Caki2 (cell line): Measurements from ENCODE around the gene TBC1D4. TPM values are rescaled to one million over a fixed set of nuclear protein-coding genes. Genes with fewer than 3 reads are reported as not detected.
A peak's percentile ranks its signal among the peaks of the same experiment; 100 is the strongest.

ENCODE experiments used
- DNase-seq: peaks from one replicate; pipeline ENCODE4 v3.0.0-alpha.2; 2015; ENCODE audit warnings: low read depth
- in situ Hi-C: cut with HindIII; loops from 2 replicates; pipeline ENCODE4 v1.10.0; 2016; ENCODE audit warnings: low sequenced_read_pairs, low pct_unique_long_range_greater_than_20kb, mixed read lengths
- total RNA-seq: library from RNA; depleted of rRNA; stranded (reverse); fragments of >200 nt; shearing (Covaris generic); gene quantifications from 2 replicates; pipeline ENCODE4 v1.2.3, GENCODE V29; 2014; ENCODE audit warnings: low replicate concordance; rRNA removed

The TBC1D4 gene, protein sequence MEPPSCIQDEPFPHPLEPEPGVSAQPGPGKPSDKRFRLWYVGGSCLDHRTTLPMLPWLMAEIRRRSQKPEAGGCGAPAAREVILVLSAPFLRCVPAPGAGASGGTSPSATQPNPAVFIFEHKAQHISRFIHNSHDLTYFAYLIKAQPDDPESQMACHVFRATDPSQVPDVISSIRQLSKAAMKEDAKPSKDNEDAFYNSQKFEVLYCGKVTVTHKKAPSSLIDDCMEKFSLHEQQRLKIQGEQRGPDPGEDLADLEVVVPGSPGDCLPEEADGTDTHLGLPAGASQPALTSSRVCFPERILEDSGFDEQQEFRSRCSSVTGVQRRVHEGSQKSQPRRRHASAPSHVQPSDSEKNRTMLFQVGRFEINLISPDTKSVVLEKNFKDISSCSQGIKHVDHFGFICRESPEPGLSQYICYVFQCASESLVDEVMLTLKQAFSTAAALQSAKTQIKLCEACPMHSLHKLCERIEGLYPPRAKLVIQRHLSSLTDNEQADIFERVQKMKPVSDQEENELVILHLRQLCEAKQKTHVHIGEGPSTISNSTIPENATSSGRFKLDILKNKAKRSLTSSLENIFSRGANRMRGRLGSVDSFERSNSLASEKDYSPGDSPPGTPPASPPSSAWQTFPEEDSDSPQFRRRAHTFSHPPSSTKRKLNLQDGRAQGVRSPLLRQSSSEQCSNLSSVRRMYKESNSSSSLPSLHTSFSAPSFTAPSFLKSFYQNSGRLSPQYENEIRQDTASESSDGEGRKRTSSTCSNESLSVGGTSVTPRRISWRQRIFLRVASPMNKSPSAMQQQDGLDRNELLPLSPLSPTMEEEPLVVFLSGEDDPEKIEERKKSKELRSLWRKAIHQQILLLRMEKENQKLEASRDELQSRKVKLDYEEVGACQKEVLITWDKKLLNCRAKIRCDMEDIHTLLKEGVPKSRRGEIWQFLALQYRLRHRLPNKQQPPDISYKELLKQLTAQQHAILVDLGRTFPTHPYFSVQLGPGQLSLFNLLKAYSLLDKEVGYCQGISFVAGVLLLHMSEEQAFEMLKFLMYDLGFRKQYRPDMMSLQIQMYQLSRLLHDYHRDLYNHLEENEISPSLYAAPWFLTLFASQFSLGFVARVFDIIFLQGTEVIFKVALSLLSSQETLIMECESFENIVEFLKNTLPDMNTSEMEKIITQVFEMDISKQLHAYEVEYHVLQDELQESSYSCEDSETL (N-terminal part only)
- 9.0 and 14.9 TPM in 2 replicates for total RNA-seq

DNA sequence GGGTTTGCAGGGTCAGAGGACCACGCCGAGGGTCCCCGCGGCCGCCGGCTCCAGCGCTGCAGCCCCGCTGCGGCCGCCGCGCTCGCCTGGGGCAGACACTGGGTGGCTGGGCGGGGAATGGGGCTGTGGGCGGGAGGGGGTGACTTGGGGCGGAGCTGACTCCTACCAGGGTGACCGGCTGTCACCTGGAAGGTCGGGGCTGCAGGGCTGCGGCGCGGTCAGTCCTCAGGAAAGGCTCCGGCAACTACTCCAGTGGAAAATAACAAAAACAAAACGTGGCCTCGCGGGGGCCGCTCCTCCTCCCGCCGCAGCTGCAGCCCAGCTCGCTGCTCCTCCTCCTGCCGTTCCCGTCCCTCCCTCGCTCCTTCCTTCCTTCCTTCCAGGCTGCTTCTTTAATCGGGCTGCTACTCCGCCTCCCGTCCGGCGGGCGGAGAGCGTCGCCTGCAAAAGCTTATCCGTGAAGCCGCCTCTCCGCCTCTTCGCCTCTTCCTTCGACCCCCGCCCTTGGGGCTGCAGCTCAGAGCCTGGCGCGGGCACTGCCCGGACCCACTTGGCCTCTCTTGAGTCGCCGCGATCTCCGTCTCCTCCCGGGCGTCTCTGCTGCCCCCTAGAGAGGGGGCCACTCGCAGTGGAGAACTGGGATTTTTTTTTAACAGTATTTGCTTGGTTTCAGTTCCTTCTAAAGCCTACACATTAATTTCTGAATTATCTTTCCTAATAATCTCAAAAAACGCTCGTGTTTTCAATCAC, at the start of gene TBC1D4:
TSS of gene TBC1D4 (minus strand) at position 100 of the 750 bp plus-strand sequence. CDS start 402 bp downstream, outside the sequence.
- in situ Hi-C loops = no loop called here

DNA sequence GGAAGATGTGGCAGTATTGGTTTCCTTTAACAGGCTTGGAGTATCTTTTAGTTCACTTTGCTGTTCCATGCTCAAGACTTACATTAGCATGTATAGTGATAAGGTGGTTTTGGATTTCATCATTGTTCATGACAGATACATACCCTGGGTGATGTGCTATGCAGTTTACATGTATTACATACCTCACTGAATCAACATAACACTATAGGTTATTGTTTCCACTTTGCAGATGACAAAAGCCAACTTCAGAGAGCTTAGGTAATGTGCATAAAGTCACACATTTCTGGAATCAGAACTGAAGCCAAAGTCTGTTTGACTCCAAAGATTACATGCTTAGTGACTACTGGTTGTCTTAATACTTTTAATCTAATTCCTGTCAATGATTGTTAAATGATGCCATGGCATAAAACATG, 48.6 kb upstream of the TBC1D4 start:
- in situ Hi-C loops = no loop called here
- no peak for DNase-seq

More for the DNA sequence above, at the start of gene TBC1D4:
- DNase-seq = peak; percentile 98

DNA sequence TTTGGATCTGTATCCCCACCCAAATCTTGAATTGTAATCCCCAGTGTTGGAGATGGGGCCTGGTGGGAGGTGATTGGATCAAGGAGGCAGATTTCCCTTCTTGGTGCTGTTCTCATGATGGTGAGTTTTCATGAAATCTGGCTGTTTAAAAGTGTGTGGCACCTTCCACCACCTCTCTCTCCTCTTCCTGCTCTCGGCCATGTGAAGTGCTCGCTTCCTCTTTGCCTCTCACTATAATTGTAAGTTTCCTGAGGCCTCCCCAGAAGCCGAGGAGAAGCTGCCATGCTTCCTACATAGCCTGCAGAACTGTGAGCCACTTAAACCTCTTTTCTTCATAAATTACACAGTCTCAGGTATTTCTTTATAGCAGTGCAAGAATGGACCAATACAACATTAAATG, 40.0 kb upstream of the TBC1D4 start:
- DNase-seq = no peak
- in situ Hi-C loops = no loop called here

DNA sequence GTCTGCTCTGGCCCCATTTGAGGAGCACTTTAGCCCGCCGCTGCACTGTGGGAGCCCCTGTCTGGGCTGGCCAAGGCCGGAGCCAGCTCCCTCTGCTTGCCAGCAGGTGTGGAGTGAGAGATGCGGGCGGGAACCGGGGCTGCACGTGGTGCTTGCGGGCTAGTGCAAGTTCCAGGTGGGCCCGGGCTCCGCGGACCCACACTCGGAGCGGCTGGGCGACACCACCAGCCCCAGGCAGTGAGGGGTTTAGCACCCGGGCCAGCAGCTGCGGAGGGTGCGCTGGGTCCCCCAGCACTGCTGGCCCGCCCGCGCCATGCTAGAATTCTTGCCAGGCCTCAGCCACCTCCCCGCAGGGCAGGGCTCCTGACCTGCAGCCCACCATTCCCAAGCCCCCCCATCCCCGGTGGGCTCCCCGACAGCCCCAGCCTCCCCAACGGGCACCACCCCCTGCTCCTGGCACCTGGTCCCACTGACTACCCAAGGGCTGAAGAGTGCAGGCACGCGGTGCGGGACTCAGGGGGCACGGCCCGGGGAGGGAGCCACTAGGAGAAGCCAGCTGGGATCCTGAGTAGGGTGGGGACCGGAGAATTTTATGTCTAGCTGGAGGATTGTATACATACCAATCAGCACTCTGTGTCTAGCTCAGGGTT, 36.6 kb upstream of the TBC1D4 start:
- in situ Hi-C loops = no loop called here
- DNase-seq = no peak

DNA sequence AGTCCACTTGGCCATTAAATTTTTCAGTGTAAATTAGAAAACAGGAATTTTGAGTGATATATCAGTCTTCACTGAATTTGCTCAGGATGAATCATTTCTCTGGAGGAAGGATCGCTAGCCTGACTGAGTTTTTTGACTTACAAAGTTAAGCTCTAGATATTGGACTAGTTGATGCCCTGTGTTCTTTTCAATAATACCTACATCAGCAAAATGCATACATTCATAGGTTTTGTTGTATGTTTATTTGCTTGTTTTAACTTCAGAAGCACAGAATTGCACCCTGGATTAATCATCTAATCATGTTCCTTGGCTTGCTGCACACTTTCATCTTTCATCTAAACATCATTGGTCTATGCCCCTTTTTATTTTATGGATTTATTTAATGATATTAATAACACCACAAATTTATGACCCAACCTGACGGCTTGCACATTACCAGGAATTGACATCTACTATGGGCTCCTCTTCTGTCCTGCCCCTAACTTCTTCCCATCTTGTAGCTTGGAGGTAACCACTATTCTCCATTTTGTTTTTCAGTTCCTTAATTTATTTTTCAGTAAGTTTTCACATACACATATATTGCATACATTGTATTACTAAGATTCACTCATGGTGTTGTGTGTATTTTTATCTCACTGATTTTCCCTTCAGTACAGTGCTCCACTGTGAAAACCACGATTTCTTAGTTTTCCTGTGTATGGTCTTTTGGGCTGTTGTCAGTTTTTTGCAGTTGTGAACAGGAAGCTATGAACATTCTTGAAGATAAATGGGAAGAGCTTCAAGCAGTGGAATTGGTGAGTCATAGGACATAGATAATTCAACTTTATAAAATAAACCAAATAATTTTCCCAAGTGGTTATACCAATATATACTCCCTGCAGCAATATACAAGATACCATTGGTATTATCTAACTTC, 32.4 kb upstream of the TBC1D4 start:
- DNase-seq = no peak
- in situ Hi-C loops = no loop called here

DNA sequence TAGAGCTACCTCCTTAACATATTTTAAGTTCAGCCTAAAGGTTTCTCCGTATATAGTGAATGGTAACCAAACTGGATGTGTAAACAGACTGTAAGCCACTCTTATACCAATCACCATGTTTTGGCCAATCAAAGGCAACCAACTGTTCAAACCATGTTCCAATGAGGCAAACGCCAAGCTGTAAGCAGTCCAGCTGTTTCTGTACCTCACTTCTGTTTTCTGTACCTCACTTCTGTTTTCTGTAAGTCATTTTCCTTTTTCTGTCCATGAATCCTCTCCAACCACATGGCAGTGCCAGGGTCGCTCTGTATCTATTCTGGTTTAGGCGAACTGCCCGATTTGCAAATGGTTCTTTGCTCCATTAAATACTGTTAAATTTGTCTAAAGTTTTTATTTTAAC, 31.3 kb upstream of the TBC1D4 start:
- in situ Hi-C loops = no loop called here

DNA sequence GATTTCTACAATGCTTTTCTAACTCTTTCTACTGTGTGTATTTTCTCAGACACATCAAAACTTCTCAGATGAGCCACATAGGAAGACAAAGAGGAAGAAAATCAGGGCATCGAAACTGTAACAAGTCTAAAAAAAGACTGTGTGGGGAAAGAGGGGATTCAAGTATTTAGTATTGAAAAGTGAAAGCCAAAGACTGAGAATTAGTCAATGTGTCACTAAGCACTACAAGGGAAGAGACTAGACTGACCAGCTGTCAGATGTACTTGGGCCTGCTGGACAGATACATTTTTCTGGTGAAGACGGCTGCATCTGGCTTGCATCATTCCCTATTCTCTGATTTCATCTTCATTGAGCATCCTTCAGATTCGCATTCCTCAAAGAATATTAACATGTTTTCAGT, 30.3 kb upstream of the TBC1D4 start:
- no peak for DNase-seq
- in situ Hi-C loops = no loop called here

More for the DNA sequence above, 31.3 kb upstream of the TBC1D4 start:
- no peak for DNase-seq

DNA sequence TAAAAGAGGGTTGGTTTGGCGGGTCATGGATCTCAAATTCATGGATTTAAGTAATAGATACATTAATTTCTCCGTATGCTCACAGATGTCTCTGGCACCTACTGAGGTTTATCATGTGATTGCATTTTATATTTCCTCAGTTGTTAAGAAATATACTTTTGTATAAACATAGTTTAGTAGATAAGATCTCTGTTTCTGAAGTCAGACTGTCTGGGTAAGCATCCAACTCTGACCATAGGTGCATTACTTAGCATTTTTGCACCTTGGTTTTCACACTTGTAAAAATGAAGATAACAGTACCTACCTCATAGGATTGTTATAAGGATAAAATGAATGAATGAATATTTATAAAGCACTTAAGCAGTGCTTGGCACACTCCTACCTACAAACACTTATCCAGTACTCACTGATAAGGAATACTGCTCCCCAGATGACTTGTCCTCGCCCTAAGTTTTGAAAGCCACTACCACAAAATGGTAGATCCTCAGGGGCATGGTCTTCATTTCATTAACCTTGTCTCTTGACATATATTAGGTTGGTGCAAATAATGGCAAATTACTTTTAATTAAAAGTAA, 29.2 kb upstream of the TBC1D4 start:
- in situ Hi-C loops = no loop called here
- DNase-seq = no peak

DNA sequence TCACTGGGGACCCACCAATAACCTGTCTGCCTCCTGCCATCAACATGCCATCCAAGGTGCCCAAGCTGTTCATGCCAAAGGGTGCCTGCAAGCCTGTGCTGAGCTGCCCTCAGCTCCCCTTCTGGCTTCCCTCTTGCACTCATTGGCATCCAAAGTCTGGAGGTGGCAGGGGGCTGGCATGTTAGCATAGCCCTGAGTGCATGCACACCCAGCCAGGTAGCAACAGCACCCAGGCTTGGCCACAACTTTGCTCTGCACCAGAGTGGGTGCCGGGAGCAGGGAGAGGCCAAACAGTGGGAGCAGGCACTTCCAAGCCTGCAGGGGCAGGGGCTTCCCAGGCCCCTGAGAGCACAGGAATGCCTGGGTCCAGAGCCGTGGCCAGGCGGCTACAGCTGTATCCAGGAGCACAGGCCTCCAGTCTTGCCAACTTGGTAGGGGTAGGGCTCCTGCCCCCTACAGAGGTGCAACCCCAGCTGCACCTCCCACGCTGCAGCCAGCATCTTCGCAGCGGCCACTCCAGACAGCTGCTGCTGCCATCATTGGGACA, 26.1 kb upstream of the TBC1D4 start:
- in situ Hi-C loops = no loop called here
- DNase-seq = no peak

DNA sequence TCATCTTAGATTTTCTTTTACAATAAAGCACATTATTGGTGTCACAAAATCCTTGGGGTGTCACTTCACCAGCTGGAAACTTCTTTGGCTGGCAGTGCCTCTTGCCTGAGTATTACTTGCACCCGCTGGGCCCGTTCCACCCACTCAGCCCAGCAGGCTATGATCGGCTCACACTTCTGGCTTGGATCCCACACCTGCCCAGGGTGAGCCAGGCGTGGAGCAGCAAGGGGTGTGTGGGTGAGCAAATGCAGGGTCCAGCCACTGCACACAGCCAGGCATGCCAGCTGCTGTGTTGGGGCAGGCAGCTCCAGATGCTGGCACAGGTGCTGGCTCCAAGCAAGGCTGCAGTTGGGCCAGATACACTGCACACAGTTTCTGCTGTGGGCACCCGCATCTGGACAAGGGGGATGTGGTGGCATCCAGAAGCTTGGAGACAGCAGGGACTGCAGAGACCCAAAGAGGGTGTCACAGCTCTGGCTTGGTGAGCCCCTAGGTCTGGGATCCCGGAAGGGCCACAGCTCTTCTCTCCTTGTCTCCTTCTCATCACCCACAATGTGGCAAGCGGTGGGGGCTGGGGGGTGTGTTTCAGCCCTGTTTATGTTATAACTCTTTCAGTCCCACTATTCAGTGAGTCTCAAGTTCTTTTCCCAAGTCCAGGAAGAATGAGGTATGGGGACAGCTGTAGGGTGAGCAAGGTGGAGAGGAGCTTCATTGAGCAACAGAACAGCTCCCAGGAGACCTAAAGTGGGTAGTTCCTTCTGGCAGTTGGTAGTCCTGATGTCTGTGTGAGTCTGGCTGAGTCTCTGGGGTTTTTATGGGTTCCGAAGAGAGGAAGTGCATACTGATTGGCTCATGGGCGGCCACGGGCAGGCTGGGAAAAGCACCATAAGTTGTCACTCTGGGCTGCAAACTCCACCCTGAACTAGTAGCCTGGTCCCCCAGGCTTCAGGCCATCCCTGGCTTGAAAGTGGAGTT, 25.3 kb upstream of the TBC1D4 start:
- no peak for DNase-seq
- in situ Hi-C loops = no loop called here

DNA sequence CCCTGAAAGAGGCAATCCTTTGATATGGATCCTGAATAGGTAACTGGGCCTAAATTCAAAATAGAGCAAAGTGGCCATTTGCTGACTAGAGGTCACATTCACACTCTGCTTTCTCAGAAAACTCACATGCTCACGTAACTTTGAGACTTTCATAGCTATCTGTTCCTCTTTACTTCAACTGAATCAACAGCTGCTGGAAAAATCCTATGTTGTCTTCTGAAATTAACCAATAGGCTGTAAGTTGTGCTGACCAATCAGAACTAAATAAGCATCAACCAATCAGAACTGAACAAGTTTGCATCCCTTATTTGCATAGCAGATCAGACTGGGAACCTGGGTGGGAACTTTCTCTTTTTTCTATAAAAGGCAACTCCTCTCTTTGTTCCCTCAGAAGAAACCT, 24.0 kb upstream of the TBC1D4 start:
- in situ Hi-C loops = no loop called here
- DNase-seq = no peak

DNA sequence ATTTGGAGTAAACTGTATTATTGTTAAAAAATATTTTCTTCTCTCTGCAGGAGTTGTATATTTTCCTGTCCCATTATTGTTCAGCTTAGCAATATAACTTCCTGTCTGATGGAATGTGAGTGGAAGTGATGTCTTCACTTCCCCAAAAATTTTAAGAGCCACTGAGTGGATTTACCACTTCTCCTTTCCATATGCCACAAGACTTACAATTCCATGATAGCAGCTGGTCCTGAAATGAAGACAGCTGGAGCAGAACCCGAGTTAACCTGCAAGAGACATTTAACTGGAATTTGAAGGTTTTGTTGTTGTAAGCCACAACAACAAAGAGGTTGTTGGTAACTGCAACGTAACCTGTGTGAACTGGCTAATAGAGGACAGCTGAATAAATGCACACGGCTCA, 23.4 kb upstream of the TBC1D4 start:
- DNase-seq = no peak
- in situ Hi-C loops = no loop called here

DNA sequence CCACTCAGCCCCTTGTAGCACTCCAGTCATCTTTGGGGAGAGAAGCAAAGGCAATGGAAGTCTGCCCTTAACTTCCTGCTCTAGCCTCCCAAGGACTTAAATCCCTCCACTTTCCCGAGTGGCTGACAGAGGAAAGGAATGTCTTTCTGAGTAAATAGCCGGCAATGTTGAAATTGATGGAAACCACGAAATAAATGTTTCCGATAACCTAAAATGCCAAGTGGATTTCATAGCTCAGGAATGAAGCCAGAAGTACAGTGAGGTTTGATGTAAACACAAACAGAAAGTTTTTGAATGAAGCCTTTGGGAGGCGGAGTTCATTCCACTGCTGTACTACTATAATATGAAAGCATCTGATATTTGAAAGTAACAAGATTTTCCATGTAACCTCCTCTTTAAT, 14.0 kb upstream of the TBC1D4 start:
- DNase-seq = no peak
- in situ Hi-C loops = no loop called here

DNA sequence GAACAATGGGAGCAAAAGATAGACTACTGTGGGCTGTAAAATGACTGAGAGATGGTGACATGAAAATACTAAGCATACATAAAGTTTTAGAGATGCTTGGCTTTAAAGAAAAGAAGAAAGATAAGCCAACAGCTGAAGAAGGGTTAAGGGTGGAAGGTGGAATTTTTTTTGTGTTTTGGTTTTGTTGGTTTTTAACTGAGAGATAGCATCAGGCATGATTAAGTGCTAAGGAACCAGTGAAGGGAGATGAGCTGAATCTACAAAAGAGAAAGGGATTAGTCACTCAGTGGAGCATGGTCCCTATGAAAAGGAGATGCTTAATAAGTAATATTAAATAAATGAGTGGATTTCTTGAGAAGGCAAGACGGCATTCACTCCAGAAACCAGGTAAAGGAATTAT, 12.5 kb upstream of the TBC1D4 start:
- in situ Hi-C loops = no loop called here
- peak; percentile 18 for DNase-seq

DNA sequence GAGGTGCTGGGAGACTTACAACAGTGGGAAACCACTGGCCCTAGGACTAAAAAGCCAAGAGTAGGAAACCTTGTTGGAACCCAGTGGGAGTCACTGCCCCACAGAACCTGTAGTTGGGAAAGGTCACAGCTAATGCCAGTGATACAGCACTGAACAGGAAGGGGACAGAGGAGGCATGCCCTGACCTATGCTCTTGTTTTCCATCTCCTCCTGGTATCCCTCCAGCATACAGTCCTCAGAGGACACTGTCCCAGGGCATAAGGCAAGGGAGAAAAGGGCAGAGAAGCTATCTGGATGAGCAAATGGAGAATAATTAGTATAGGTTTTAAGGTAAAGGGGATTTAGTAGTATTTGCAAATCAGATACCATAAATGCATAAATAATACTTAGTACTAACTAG, 11.2 kb upstream of the TBC1D4 start:
- no peak for DNase-seq
- in situ Hi-C loops = no loop called here
